NCI-H187 treated with DMSO at 0.1 percent for 48 hours (cell line): ENCODE results near the gene C16orf87.

Source experiments
- DNase-seq: peaks from one replicate; lab custom pipeline; 2025; lab: John Stamatoyannopoulos, UW

C16orf87 gene

DNA sequence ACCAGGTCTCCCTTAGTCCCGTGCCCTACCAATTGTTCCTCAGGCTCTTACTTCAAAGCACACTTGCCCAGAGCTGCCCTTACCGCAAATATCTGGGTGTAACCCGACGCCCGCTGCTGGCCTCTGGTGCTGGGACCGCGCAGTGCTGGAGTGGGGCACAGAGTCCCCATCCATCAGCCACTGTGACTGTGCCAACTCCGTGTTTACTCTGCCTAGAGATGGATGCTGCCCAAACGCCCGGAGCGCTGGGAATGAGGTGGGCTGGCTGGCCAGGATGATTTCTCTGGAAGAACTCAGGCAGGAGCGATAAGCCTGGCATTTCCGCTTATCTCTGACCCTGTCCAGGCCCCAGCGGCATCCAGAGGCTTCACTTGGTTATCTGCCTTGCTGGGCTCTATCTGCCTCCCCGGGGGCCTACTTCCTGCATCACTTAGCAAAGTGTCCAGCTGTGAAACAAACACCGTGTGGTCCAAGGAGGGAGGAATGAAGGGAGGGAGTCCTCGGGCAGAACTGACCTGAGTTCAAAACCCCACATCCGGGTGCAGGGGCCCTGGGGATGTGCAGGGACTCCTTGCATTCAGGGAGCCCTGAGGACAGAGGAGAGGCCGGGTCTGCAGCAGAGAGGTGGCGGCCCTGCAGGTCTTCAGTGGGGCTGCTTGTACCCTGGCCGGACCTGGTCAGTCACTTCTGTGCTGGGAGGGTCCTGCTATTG is 73.5 kb downstream of the C16orf87 start:
- DNase-seq = no peak

GRCh38 chr16:46756772-46757171 is 74.2 kb downstream of the C16orf87 start:
- no peak for DNase-seq

DNA sequence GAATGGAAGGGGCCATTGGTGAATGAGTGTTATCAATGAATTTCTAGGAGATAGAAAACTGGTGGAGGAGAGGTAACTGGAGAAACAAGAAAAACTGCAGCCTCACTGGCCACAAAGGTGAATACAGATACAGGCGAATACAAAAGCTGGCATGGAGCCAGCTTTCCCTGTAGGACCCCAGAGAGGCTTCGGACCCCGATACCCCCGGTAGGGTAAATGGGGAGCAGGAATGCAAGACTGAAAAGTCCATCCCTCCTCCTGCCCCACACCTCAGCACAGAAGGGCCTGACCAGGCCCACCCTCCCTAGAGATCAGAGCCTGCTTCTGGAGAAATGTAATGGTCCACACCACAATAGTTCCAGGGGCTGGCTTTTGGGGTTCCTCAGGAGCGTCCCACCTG is 78.0 kb downstream of the C16orf87 start:
- no peak for DNase-seq

- no peak for DNase-seq
Measured at GRCh38 chr16:46751381-46751780, 79.6 kb downstream of the C16orf87 start.

DNA sequence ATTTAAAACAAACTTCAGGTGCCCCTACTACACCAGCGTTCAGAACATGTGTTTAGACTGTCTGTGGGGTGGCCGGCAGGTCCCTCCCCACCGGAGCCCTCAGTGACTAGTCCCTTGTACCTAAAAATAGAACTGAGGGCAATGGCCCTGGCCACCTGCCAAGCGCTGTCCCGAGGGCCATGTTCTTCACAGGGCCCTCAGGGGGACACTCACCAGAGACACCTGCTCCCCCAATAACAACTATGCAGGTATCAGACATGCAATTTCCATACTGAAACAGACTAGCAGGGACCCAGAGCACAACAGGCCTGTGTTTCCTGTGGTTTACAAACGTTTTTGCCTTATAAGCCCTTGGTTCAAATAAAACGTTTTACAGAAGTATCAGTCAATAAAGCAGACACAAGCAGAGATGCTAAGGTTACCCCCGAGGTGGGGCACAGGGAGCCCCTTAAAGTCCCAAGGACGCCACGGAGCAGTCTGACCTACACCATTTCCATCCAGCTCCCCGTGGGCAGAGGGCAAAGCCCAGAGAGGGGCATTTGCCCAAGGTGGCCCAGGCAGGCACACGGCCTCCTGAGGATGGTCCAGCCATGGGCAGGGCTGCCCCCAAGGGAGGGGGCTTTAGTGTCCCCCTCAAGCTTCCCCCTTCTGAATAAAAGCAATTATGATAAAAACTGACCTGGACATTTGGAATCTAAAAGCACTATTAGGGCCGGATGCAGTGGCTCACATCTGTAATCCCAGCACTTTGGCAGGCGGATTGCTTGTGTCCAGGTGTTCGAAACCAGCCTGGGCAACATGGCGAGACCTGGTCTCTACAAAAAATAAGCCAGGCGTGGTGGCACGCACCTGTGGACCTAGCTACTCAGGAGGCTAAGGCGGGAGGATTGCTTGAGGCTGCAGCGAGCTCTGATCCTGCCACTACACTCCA is 81.9 kb downstream of the C16orf87 start:
- no peak for DNase-seq

- no peak for DNase-seq
Measured at GRCh38 chr16:46747777-46748651, 83.0 kb downstream of the C16orf87 start, which contains the start of gene MYLK3. Gene MYLK3 (minus strand): TSS chr16:46748344. CDS start chr16:46748193, 151 bp downstream.

DNA sequence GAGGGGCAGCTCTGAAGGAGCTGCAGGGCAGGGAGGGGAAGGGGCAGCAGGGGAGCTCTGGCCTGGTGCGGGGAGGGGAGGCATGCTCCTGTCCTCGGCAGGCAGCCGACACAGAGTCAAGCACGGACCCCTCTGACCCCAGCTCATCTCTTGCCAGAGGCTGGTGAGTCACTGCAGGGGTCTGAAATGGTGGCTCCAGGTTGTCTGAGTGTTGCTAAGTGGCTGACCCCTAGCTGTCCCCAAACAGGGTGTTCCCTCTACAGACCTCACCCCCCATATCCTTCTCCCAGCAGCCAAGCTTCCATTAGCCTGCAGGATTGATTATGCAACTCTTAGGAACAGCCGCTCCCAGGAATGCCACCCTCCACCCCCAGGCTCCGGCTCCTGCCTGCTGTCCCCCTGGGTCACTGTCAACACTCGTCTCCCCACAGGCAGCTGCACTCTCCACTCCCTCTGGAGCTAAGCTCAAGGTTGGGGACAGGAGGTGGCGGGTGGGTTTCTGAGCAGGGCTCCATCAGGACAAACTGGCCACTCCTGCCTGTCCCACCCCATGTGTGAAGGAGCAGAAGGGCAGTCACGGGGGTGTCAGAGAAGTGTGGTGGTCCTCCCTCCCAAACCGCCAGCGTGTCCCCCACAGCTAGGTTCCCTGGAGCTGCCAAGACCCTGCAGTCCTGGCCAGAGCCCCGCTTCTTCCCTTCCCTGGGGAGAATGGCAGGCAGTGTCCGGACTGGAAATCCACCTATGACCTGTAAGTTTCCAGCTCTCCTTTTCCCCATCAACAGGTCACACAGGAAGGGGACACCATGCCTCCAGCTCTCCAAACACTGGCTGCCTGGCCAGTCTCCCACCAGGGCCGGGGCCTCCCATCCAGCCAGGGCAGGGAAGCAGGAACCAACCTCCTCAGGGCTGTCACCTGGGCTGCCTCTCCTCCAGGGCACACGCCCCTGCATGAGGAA is 83.9 kb downstream of the C16orf87 start:
- no peak for DNase-seq
